HUDEP-2 (cell line): ENCODE measurements around the gene ORC5.

Experiments used
- DNase-seq, 76 experiments: peaks; one replicate each; lab custom pipeline; 2025; ENCODE audit not compliant: unreplicated experiment in 76 of 76; lab: John Stamatoyannopoulos, UW

ORC5 gene

GRCh38 chr7:104133238-104133637 lies 74.6 kb downstream of the ORC5 start:
- DNase-seq, result no peak

- DNase-seq, result no peak
Measured at GRCh38 chr7:104130726-104131125, 77.1 kb downstream of the ORC5 start.

- DNase-seq, result no peak
Measured at GRCh38 chr7:104127204-104127603, 80.6 kb downstream of the ORC5 start.

- DNase-seq, result no peak
Measured at GRCh38 chr7:104126411-104126841, 81.4 kb downstream of the ORC5 start.

- no peak for DNase-seq
Measured at GRCh38 chr7:104124893-104125477, 82.8 kb downstream of the ORC5 start.

- DNase-seq, result no peak
Measured at GRCh38 chr7:104124469-104124868, 83.3 kb downstream of the ORC5 start.

- DNase-seq, result peak in 1 of 76 experiments; percentile 1
Measured at GRCh38 chr7:104123786-104124185, 84.0 kb downstream of the ORC5 start.

- no peak for DNase-seq
Measured at GRCh38 chr7:104113788-104114187, 94.0 kb downstream of the ORC5 start.

- DNase-seq, result no peak
Measured at GRCh38 chr7:104112623-104113022, 95.2 kb downstream of the ORC5 start.

- DNase-seq, result no peak
Measured at GRCh38 chr7:104111271-104111670, 96.5 kb downstream of the ORC5 start.

- peak in 6 of 76 experiments; percentile 2 to 25 (median 8) for DNase-seq
Measured at GRCh38 chr7:104106108-104106905, 101.5 kb downstream of the ORC5 start.

GRCh38 chr7:104098890-104099289 lies 108.9 kb downstream of the ORC5 start:
- DNase-seq, result no peak

GRCh38 chr7:104096683-104097082 lies 111.1 kb downstream of the ORC5 start:
- peak in 67 of 76 experiments; percentile 3 to 82 (median 51) for DNase-seq

GRCh38 chr7:104093127-104093526 lies 114.7 kb downstream of the ORC5 start:
- no peak for DNase-seq

- no peak for DNase-seq
Measured at GRCh38 chr7:104091242-104091641, 116.6 kb downstream of the ORC5 start.

- DNase-seq, result no peak
Measured at GRCh38 chr7:104089612-104090011, 118.2 kb downstream of the ORC5 start.

GRCh38 chr7:104089061-104089460 lies 118.8 kb downstream of the ORC5 start:
- no peak for DNase-seq
